Measurements from ENCODE around the gene ABCB6. TPM values are rescaled to one million over a fixed set of nuclear protein-coding genes. Genes with fewer than 3 reads are reported as not detected.

ABCB6 gene
- total RNA-seq, 4 donors from 2014 or later, result 17.4 to 27.3 (median 19.6) TPM

DNA sequence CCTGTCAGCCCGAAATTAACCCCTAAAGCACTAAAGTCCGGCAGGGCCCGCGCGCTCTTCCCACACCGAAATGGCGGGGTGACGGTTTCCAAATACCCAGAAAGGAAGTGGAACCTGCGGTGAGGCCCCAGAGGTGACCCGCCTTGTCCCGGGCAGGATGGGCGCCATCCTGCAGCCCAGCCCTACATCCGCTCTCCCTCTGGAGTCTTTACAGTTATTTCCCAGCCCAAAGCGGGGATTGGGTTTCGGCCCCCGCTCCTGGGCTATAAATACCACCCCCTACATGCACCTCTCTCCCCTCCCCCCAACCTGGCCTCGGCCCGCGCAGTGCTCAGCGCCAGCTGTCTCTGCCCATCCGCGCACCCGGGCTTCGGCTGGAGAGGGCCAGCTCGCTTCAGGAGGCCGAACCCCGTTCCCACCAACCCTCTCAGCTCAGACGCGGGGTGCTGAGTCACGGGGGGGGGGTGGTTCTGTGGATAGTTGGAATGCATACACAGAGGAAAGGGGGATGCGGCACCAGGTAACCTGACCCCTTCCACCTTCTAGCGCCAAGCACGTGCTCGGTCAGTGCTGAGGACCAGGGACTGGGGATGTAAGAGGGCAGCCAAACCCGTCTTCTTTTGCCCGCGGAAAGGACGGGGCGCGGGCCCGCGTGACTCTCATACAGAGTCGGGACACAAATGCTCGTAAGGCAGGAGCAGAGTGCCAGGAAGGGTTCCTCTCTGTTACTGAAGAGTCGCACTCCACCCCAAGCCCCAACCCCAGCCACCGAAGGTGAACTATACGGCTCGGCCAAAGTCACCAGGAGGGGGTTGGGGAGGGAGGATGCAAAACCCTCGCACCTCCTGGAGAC lies 34.4 kb upstream of the ABCB6 start, which contains the start of gene TUBA4B:
Gene TUBA4B (plus strand): TSS at position 344 of the 853 bp plus-strand sequence. CDS start 165 bp downstream, at position 509.
- intact Hi-C loops (cut with DNase I), result no loop called here
- H3K4me1 ChIP-seq, result peaks cover 44 to 71% (median 64%) of the 10 kb centered on the region in 4 donors
- DNase-seq (ENCODE audit: extremely low spot score), result no peak
- WGBS, result 4% methylated on average over 39 of the region's 49 CpGs
- TF ChIP-seq POLR2AphosphoS5 (IDR thresholded peaks at IDR 0.05) (no peak), POLR2A (IDR thresholded peaks at IDR 0.05; ENCODE audit: low read depth) (peak; percentile 21), EP300 (IDR thresholded peaks at IDR 0.05) (no peak)
- TF ChIP-seq, protein P1, sequence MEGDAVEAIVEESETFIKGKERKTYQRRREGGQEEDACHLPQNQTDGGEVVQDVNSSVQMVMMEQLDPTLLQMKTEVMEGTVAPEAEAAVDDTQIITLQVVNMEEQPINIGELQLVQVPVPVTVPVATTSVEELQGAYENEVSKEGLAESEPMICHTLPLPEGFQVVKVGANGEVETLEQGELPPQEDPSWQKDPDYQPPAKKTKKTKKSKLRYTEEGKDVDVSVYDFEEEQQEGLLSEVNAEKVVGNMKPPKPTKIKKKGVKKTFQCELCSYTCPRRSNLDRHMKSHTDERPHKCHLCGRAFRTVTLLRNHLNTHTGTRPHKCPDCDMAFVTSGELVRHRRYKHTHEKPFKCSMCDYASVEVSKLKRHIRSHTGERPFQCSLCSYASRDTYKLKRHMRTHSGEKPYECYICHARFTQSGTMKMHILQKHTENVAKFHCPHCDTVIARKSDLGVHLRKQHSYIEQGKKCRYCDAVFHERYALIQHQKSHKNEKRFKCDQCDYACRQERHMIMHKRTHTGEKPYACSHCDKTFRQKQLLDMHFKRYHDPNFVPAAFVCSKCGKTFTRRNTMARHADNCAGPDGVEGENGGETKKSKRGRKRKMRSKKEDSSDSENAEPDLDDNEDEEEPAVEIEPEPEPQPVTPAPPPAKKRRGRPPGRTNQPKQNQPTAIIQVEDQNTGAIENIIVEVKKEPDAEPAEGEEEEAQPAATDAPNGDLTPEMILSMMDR (IDR thresholded peaks at IDR 0.05), result no peak
- no peaks in the 10 kb centered on the region for H3K9me3 ChIP-seq
- peaks cover 0 to 5% (median 0%) of the 10 kb centered on the region in 4 donors for H3K27me3 ChIP-seq
- H3K36me3 ChIP-seq, result peaks cover 7 to 29% (median 24%) of the 10 kb centered on the region in 4 donors
- peak within 1 kb of the TSS; percentile 65 to 81 (median 76) for H3K4me3 ChIP-seq
- peak within 1 kb of the TSS; percentile 83 to 89 (median 85) for H3K27ac ChIP-seq (replicated peaks in 1 of 4)

- intact Hi-C loops (cut with DNase I), result no loop called here
- DNase-seq (ENCODE audit: extremely low spot score), result no peak
Observed at GRCh38 chr2:219252570-219252899, 33.8 kb upstream of the ABCB6 start.

DNA sequence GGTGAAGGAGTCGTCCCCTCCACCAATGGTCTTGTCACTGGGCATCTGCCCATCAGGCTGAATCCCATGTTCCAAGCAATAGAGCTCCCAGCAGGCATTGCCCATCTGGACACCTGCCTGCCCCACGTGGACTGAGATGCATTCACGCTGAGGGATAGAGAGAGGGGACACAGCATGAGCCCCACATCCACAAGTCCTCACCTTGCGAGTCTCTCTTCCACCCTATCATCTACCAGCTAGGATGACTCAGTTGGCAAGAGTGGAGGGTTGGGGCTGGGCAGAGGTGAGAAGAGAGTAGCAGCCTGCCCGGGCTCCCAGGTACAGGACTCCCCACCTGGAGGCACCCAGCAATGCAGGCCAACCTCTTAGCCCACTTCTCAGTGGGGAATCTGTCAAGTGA lies 33.3 kb upstream of the ABCB6 start:
- WGBS, result 67% methylated on average over 4 of the region's 5 CpGs
- no peak for TF ChIP-seq EP300 (IDR thresholded peaks at IDR 0.05)
- TF ChIP-seq, protein P1 (IDR thresholded peaks at IDR 0.05), result no peak
- no peak for TF ChIP-seq POLR2AphosphoS5 (IDR thresholded peaks at IDR 0.05)
- TF ChIP-seq POLR2A (IDR thresholded peaks at IDR 0.05; ENCODE audit: low read depth), result no peak
- intact Hi-C loops (cut with DNase I), result no loop called here
- H3K36me3 ChIP-seq, result peaks cover 7 to 40% (median 34%) of the 10 kb centered on the region in 4 donors
- no peak for DNase-seq (ENCODE audit: extremely low spot score)
- H3K27ac ChIP-seq (replicated peaks in 1 of 4), result peak overlapping the region; percentile 83 to 89 (median 85)
- no peaks in the 10 kb centered on the region for H3K27me3 ChIP-seq
- H3K9me3 ChIP-seq, result no peaks in the 10 kb centered on the region
- peaks cover 50 to 81% (median 72%) of the 10 kb centered on the region in 4 donors for H3K4me1 ChIP-seq
- H3K4me3 ChIP-seq, result peak overlapping the region; percentile 65 to 81 (median 76)

More at GRCh38 chr2:219252570-219252899, 33.8 kb upstream of the ABCB6 start:
- WGBS, result 12% methylated on average over 9 of the region's 9 CpGs
- no peaks in the 10 kb centered on the region for H3K27me3 ChIP-seq
- peak overlapping the region; percentile 65 to 81 (median 76) for H3K4me3 ChIP-seq
- no peaks in the 10 kb centered on the region for H3K9me3 ChIP-seq
- peak overlapping the region; percentile 83 to 89 (median 85) for H3K27ac ChIP-seq (replicated peaks in 1 of 4)
- H3K36me3 ChIP-seq, result peaks cover 7 to 35% (median 30%) of the 10 kb centered on the region in 4 donors
- TF ChIP-seq POLR2A (IDR thresholded peaks at IDR 0.05; ENCODE audit: low read depth) (no peak), EP300 (IDR thresholded peaks at IDR 0.05) (no peak), POLR2AphosphoS5 (IDR thresholded peaks at IDR 0.05) (no peak)
- TF ChIP-seq, protein P1 (IDR thresholded peaks at IDR 0.05), result no peak
- peaks cover 45 to 77% (median 67%) of the 10 kb centered on the region in 4 donors for H3K4me1 ChIP-seq

GRCh38 chr2:219251656-219252055 lies 32.9 kb upstream of the ABCB6 start:
- H3K4me1 ChIP-seq, result peaks cover 54 to 85% (median 76%) of the 10 kb centered on the region in 4 donors

More at GRCh38 chr2:219251656-219252055, 32.9 kb upstream of the ABCB6 start:
- H3K27ac ChIP-seq (replicated peaks in 1 of 4), result peak overlapping the region; percentile 83 to 89 (median 85)
- H3K9me3 ChIP-seq, result no peaks in the 10 kb centered on the region
- TF ChIP-seq EP300 (IDR thresholded peaks at IDR 0.05) (no peak), POLR2AphosphoS5 (IDR thresholded peaks at IDR 0.05) (no peak), POLR2A (IDR thresholded peaks at IDR 0.05; ENCODE audit: low read depth) (no peak)
- TF ChIP-seq, protein P1 (IDR thresholded peaks at IDR 0.05), result no peak
- intact Hi-C loops (cut with DNase I), result no loop called here
- WGBS, result 82% methylated on average over 5 of the region's 6 CpGs
- H3K36me3 ChIP-seq, result peaks cover 7 to 44% (median 34%) of the 10 kb centered on the region in 4 donors
- no peak for DNase-seq (ENCODE audit: extremely low spot score)
- H3K27me3 ChIP-seq, result no peaks in the 10 kb centered on the region
- H3K4me3 ChIP-seq, result peak overlapping the region in 1 of 4 donors; percentile 81

Measured in esophagus muscularis mucosa (tissue), 4 donors.